ENCODE data around the gene FSTL4. TPM values are rescaled to one million over a fixed set of nuclear protein-coding genes. Genes with fewer than 3 reads are reported as not detected.

The FSTL4 gene
- total RNA-seq, 2 experiments from 2014 or later = 0.36 TPM; not detected in 1

- H3K4me3 Mint-ChIP-seq = no peak overlapping the region
- CTCF ChIA-PET = interaction anchor here (1.2 kb wide), 1 partner anchor 290 kb away, joined by 3 read pairs; no protein-coding TSS in a partner anchor
- intact Hi-C loops (cut with micrococcal nuclease) = no loop called here
Measured at GRCh38 chr5:133579766-133580165, 32.6 kb downstream of the FSTL4 start.

GRCh38 chr5:133569347-133569746 lies 43.0 kb downstream of the FSTL4 start:
- H3K27ac Mint-ChIP-seq = no peak overlapping the region
- peaks cover 32% of the 10 kb centered on the region for H3K27me3 Mint-ChIP-seq
- intact Hi-C loops (cut with micrococcal nuclease) = no loop called here
- H3K9me3 Mint-ChIP-seq = peaks cover 3% of the 10 kb centered on the region
- H3K4me3 Mint-ChIP-seq = no peak overlapping the region
- POLR2A ChIA-PET = no interaction called here
- no peaks in the 10 kb centered on the region for H3K4me1 Mint-ChIP-seq (ENCODE audit: low read depth)
- CTCF ChIA-PET = no interaction called here
- H3K36me3 Mint-ChIP-seq = no peaks in the 10 kb centered on the region
- DNase-seq = no peak

More at GRCh38 chr5:133579766-133580165, 32.6 kb downstream of the FSTL4 start:
- Mint-ChIP-seq H3K27me3 (peaks cover 23% of the 10 kb centered on the region), H3K36me3 (no peaks in the 10 kb centered on the region), H3K27ac (no peak overlapping the region), H3K9me3 (no peaks in the 10 kb centered on the region), H3K4me1 (ENCODE audit: low read depth) (no peaks in the 10 kb centered on the region)
- POLR2A ChIA-PET = no interaction called here
- DNase-seq = no peak

GRCh38 chr5:133565993-133566392 lies 46.3 kb downstream of the FSTL4 start:
- intact Hi-C loops (cut with micrococcal nuclease) = no loop called here
- peaks cover 20% of the 10 kb centered on the region for H3K27me3 Mint-ChIP-seq
- H3K27ac Mint-ChIP-seq = no peak overlapping the region
- no peak overlapping the region for H3K4me3 Mint-ChIP-seq
- DNase-seq = peak; percentile 32
- H3K9me3 Mint-ChIP-seq = no peaks in the 10 kb centered on the region
- no peaks in the 10 kb centered on the region for H3K36me3 Mint-ChIP-seq
- no peaks in the 10 kb centered on the region for H3K4me1 Mint-ChIP-seq (ENCODE audit: low read depth)
- CTCF ChIA-PET = no interaction called here
- POLR2A ChIA-PET = no interaction called here

- H3K36me3 Mint-ChIP-seq = no peaks in the 10 kb centered on the region
- no peaks in the 10 kb centered on the region for H3K9me3 Mint-ChIP-seq
- H3K4me1 Mint-ChIP-seq (ENCODE audit: low read depth) = no peaks in the 10 kb centered on the region
- ChIA-PET POLR2A (no interaction called here), CTCF (no interaction called here)
- peaks cover 15% of the 10 kb centered on the region for H3K27me3 Mint-ChIP-seq
- intact Hi-C loops (cut with micrococcal nuclease) = no loop called here
- DNase-seq = no peak
- H3K4me3 Mint-ChIP-seq = no peak overlapping the region
- no peak overlapping the region for H3K27ac Mint-ChIP-seq
Measured at GRCh38 chr5:133564921-133565565, 47.3 kb downstream of the FSTL4 start.

- no peaks in the 10 kb centered on the region for H3K9me3 Mint-ChIP-seq
- CTCF ChIA-PET = interaction anchor here (2.2 kb wide), 1 partner anchor 9 kb away, joined by 7 read pairs; no protein-coding TSS in a partner anchor
- POLR2A ChIA-PET = no interaction called here
- H3K27me3 Mint-ChIP-seq = peaks cover 14% of the 10 kb centered on the region
- H3K4me3 Mint-ChIP-seq = no peak overlapping the region
- no peak for DNase-seq
- H3K27ac Mint-ChIP-seq = no peak overlapping the region
- intact Hi-C loops (cut with micrococcal nuclease) = no loop called here
- H3K4me1 Mint-ChIP-seq (ENCODE audit: low read depth) = no peaks in the 10 kb centered on the region
- H3K36me3 Mint-ChIP-seq = no peaks in the 10 kb centered on the region
Measured at GRCh38 chr5:133562554-133562953, 49.8 kb downstream of the FSTL4 start.

GRCh38 chr5:133559960-133560359 lies 52.4 kb downstream of the FSTL4 start:
- Mint-ChIP-seq H3K9me3 (no peaks in the 10 kb centered on the region), H3K36me3 (no peaks in the 10 kb centered on the region), H3K27me3 (peaks cover 9% of the 10 kb centered on the region), H3K27ac (no peak overlapping the region), H3K4me3 (no peak overlapping the region), H3K4me1 (ENCODE audit: low read depth) (no peaks in the 10 kb centered on the region)
- ChIA-PET POLR2A (no interaction called here), CTCF (interaction anchor here (1.6 kb wide), 1 partner anchor 10 kb away, joined by 3 read pairs; no protein-coding TSS in a partner anchor)
- no peak for DNase-seq
- intact Hi-C loops (cut with micrococcal nuclease) = no loop called here

GRCh38 chr5:133556551-133556950 lies 55.8 kb downstream of the FSTL4 start:
- Mint-ChIP-seq H3K9me3 (no peaks in the 10 kb centered on the region), H3K27me3 (peaks cover 21% of the 10 kb centered on the region), H3K36me3 (no peaks in the 10 kb centered on the region), H3K4me3 (no peak overlapping the region), H3K4me1 (ENCODE audit: low read depth) (no peaks in the 10 kb centered on the region), H3K27ac (no peak overlapping the region)
- CTCF ChIA-PET = no interaction called here
- no peak for DNase-seq
- POLR2A ChIA-PET = no interaction called here
- intact Hi-C loops (cut with micrococcal nuclease) = no loop called here

GRCh38 chr5:133554279-133554678 lies 58.1 kb downstream of the FSTL4 start:
- Mint-ChIP-seq H3K4me3 (no peak overlapping the region), H3K27ac (no peak overlapping the region), H3K27me3 (peaks cover 22% of the 10 kb centered on the region), H3K36me3 (no peaks in the 10 kb centered on the region), H3K4me1 (ENCODE audit: low read depth) (no peaks in the 10 kb centered on the region), H3K9me3 (no peaks in the 10 kb centered on the region)
- ChIA-PET CTCF (interaction anchor here (0.6 to 2.0 kb wide), 3 partner anchors 14 to 390 kb away, joined by 3 to 7 read pairs (median 3); no protein-coding TSS in a partner anchor), POLR2A (no interaction called here)
- DNase-seq = no peak
- intact Hi-C loops (cut with micrococcal nuclease) = no loop called here

- Mint-ChIP-seq H3K36me3 (no peaks in the 10 kb centered on the region), H3K4me1 (ENCODE audit: low read depth) (no peaks in the 10 kb centered on the region), H3K9me3 (no peaks in the 10 kb centered on the region), H3K27me3 (peaks cover 19% of the 10 kb centered on the region), H3K4me3 (no peak overlapping the region), H3K27ac (no peak overlapping the region)
- intact Hi-C loops (cut with micrococcal nuclease) = loop anchor here (1.0 to 2.0 kb wide), 3 partner anchors 58 to 391 kb away; no protein-coding TSS in a partner anchor
- DNase-seq = peak; percentile 71
- CTCF ChIA-PET = interaction anchor here (0.6 to 1.9 kb wide), 12 partner anchors 9 to 392 kb away, joined by 3 to 15 read pairs (median 4); no protein-coding TSS in a partner anchor
- POLR2A ChIA-PET = no interaction called here
Measured at GRCh38 chr5:133552925-133553525, 59.3 kb downstream of the FSTL4 start.

GRCh38 chr5:133546500-133546899 lies 65.8 kb downstream of the FSTL4 start:
- ChIA-PET CTCF (no interaction called here), POLR2A (no interaction called here)
- Mint-ChIP-seq H3K27ac (no peak overlapping the region), H3K4me3 (no peak overlapping the region), H3K4me1 (ENCODE audit: low read depth) (no peaks in the 10 kb centered on the region), H3K36me3 (no peaks in the 10 kb centered on the region), H3K9me3 (no peaks in the 10 kb centered on the region), H3K27me3 (peaks cover 22% of the 10 kb centered on the region)
- intact Hi-C loops (cut with micrococcal nuclease) = no loop called here
- no peak for DNase-seq

- intact Hi-C loops (cut with micrococcal nuclease) = no loop called here
- H3K4me1 Mint-ChIP-seq (ENCODE audit: low read depth) = no peaks in the 10 kb centered on the region
- H3K4me3 Mint-ChIP-seq = no peak overlapping the region
- H3K9me3 Mint-ChIP-seq = no peaks in the 10 kb centered on the region
- H3K36me3 Mint-ChIP-seq = no peaks in the 10 kb centered on the region
- POLR2A ChIA-PET = no interaction called here
- H3K27ac Mint-ChIP-seq = no peak overlapping the region
- CTCF ChIA-PET = interaction anchor here (1.5 kb wide), 1 partner anchor 9 kb away, joined by 4 read pairs; no protein-coding TSS in a partner anchor
- DNase-seq = no peak
- peaks cover 23% of the 10 kb centered on the region for H3K27me3 Mint-ChIP-seq
Measured at GRCh38 chr5:133544346-133544745, 68.0 kb downstream of the FSTL4 start.

- H3K27ac Mint-ChIP-seq = no peak overlapping the region
- intact Hi-C loops (cut with micrococcal nuclease) = no loop called here
- CTCF ChIA-PET = no interaction called here
- H3K4me1 Mint-ChIP-seq (ENCODE audit: low read depth) = no peaks in the 10 kb centered on the region
- POLR2A ChIA-PET = no interaction called here
- no peaks in the 10 kb centered on the region for H3K9me3 Mint-ChIP-seq
- no peaks in the 10 kb centered on the region for H3K36me3 Mint-ChIP-seq
- H3K27me3 Mint-ChIP-seq = peaks cover 16% of the 10 kb centered on the region
- no peak for DNase-seq
- H3K4me3 Mint-ChIP-seq = no peak overlapping the region
Measured at GRCh38 chr5:133539818-133540217, 72.5 kb downstream of the FSTL4 start.

GRCh38 chr5:133538718-133539117 lies 73.6 kb downstream of the FSTL4 start:
- DNase-seq = no peak
- no peaks in the 10 kb centered on the region for H3K9me3 Mint-ChIP-seq
- POLR2A ChIA-PET = no interaction called here
- H3K27ac Mint-ChIP-seq = no peak overlapping the region
- CTCF ChIA-PET = no interaction called here
- peaks cover 16% of the 10 kb centered on the region for H3K27me3 Mint-ChIP-seq
- no peaks in the 10 kb centered on the region for H3K4me1 Mint-ChIP-seq (ENCODE audit: low read depth)
- H3K4me3 Mint-ChIP-seq = no peak overlapping the region
- no peaks in the 10 kb centered on the region for H3K36me3 Mint-ChIP-seq
- intact Hi-C loops (cut with micrococcal nuclease) = no loop called here

Data from activated CD4-positive, alpha-beta memory T cell treated with anti-CD3 and anti-CD28 coated beads for 36 hours (primary cell).